HG03439 (cell line): ENCODE measurements around the gene LHPP.

Source experiments
- ATAC-seq: cut with Tn5 transposase; IDR thresholded peaks from one replicate; pipeline ENCODE4 v1.9.1; 2021; ENCODE audit warnings: mild to moderate bottlenecking, moderate library complexity; ENCODE audit not compliant: unreplicated experiment

Gene LHPP

DNA sequence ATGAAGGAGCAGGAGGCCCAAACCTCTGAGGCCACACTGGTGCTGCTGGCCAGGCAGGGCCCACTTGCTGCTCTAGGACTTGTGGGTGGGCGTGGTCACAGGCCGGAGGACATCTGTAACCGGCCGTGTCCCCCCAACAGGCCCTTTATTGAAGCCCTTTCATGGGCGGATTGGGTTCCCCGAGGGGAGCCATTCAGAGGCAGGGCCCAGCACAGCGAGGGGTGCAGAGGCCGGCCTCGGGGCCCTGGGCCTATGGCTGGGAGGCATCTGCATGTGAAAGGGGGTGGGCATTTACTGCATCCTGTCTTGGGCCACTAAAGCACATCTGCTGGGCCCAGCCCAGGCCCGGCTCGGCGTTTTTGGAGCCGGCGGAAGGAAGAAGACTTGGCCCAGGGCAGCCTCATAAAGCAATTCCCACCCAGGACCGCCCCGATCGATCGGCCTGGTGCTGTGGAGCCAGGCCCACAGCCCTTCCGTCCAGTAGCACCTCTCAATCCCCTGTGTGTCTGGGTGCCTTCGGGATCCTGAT, 8.4 kb downstream of the LHPP start:
- ATAC-seq = no peak

DNA sequence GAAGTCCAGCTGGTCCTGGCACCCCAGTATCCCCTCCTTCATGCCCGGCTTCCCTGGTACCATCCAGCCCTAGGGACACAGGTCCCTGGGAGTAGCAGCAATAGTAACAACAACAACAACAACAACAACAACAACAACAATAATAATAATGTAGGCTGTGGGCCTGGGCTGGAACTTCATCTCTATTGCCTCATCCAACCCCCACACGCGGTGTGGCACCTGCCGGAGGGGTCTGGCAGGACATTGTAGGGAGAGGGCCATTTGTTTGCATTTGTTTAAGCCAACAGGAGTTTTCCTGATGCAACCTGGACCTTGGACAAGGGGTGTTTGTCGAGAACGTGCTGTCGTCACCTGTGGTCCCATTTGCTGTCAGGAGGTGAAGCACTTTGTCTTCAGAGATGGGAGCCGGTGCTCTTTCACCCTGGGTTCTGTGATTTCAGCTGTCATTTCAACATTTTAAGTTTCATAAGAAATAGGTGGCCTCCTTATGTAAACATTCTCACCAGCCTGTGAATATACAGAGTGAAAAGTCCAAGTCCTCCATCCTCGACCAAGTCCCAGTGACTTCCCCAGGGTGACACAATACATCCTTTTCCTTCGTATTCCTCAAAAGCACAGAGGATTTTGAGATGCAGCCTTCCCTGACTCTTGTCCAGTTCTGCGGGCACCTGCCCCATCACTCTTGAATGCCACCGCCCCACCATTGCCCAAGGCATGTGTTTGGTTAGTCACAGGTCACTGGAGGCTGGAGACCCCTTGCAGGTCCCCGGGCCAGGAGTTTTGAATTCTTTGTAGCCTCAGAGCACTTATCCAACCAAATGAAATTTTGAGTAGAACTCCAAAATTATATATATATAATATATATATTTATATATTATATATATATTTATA, 9.2 kb downstream of the LHPP start:
- no peak for ATAC-seq

DNA sequence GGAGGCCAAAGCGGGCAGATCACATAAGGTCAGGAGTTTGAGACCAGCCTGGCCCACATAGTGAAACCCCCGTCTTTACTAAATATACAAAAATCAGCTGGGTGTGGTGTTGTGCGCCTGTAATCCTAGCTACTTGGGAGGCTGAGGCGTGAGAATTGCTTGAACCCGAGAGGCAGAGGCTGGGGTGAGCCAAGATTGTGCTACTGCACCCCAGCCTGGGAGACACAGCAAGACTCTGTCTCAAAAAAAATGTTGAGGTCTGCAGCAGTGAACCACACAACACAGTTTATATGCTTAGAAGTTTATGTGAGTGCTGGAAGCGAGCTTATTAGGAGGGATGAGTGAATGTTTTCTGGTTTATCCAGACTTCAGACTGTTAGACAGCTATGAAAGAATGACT, 10.4 kb downstream of the LHPP start:
- no peak for ATAC-seq

DNA sequence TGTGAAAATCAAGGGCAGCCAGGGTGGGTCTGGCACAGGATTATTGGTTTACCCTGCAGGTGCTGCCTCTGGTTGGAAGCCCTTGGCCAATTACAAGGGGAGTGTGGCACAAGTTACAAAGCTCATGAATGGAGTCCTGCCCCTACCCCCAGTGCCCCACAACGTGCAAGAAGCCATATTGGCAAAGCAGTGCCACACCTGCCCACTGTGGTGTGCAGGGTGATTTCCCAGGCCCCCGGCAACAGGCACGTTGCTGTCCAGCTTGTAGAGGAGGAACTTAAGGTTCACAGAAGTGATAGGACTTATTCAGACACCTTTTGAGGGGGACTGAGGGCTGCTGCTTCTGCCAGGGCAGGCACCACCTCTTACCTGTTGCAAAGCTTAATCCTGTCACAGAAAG, 11.4 kb downstream of the LHPP start:
- ATAC-seq = no peak

DNA sequence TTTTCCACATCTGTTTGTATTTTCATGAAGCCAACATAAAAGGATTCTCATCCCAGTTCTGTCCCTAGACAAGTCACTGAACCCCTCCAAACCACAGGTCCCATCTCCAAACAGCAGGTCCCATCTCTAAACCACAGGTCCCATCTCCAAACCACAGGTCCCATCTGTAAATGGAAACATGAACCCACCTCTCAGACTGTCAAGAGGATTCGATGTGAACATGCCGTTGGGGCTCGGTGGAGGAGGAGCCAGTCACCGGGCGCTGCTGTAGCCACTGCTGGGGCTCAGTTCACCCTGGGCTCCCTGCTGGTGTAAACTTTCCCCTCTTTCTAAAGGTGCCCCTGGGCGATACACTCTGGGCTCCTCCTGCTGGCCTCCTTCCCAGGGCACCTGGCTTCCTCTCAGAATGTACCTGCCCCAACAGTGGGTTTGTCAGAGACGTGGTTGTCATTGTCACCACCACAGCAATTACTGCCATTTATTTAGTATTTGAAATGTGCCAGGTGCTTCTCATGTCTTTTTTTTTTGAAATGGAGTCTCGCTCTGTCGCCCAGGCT, 13.0 kb downstream of the LHPP start:
- ATAC-seq = no peak

DNA sequence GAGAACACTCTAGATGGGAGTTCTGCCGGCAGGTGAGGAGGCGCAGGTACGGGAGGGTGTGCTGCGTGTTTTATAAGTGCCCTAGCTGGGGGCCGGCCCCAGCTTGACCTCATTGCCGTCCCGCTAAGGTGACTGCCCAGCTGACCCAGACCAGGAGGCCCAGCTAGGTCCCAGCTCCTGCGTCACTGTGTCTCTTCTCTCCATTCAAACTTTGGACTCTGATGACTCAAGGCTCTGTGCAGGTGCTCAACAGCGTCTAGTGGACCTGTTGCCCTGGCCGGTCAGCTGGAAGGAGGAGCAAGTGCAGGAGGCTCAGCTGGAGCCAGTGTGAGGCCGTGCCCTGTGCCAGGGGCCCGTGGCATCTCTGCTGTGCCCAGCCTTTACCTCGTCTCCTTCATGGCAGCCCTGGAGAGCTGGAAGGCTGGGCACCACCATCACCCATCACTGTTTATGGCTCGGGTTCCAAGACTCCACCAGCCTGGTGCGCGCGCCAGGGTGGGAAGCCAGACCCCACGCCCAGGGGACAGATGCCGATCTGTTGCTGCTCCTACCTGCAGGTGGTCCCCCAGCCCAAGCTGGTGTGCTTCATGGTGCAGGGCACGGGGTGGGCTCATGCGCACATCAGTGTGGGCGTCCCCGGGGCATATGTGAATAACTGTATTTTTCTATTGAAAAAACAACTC, 14.6 kb downstream of the LHPP start:
- ATAC-seq = no peak

DNA sequence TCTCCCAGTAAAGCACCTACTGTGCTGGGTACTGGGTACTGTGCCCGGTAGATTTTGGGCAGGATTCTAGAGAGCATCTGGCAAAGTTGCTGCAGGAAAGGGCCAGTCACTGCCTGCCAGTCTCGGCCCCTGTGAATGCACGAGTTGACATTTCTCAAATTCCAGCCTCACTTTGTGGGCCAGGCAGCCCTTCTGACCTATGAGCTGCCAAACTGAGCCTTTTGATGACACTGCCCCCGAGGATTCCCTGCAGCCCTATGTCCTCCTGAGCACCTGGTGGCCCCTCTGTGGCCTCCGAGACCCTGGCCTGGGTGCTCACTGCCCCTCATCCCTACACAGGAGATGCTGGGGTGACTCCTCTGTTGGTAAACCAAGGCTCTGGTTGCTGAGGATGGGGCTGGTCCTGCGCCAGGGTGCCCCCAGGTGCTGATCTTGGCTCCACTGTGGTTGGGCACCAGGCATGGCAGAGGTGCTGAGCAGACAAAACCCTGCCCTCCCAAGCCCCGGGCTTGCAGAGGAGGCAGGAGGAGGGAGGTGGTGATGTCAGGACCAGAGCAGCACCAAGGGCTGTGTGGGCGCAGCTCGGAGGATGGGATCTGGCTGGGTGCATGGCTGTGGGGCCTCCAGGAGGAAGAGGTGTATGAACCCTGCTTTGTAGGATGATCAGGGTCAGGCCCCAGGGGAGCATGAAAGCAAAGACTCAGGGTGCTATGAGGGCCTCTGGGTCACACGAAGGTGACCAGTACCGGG, 16.2 kb downstream of the LHPP start:
- ATAC-seq = no peak

DNA sequence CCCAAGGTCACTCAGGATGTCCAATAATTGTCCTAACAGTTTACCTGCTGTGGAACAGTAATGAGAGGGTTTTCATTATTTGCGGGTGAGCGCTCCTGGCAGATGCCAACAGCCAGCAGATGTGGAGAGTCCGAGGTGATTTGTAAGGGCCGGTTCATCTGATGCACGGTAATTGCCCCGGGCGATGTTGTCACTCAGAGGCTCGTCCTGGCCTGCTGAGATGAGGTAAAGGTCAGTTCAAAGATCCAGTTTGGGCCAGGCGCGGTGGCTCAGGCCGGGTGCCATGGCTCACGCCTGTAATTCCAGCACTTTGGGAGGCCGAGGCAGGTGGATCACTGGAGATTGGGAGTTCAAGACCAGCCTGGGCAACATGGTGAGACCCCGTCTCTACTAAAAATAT, 16.9 kb downstream of the LHPP start:
- ATAC-seq = no peak

DNA sequence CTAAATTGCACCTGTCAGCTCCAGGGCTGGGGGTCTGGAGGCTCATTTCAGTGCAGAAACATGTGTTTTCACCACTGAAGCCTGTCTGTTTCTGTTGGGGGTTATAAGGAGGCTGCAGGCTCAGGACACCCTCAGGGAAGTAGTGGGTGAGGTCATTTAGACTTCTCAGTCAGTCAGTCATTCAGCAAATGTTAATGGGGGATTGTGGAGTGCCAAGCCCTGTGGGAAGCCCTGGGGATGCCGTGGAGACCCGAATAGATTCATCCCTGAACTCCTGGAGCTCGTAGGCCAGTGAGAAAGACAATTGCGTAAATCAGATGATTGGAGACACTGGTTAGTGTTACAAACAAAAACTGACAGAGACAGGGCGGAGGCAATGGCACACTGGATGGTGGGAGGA, 19.2 kb downstream of the LHPP start:
- ATAC-seq = no peak

DNA sequence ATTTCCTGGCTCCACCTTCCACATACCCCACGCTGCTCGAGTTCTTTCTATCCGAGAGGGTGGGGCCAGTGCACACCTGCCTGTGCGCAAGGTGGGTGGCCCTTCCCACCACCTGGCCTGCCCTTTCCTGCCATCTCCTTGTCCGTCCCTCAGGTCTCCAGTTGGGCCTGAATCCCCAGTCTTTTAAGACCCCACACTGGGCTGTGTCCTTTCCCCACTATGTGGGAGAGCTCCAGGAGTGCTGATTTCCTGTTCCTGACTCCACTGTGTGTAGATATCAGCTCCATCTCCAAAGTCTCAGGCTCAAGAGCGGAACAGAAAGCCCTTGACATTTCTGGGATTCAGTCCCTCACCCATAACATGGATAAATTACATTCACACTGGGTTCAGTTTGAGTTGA, 20.1 kb downstream of the LHPP start:
- ATAC-seq = no peak

DNA sequence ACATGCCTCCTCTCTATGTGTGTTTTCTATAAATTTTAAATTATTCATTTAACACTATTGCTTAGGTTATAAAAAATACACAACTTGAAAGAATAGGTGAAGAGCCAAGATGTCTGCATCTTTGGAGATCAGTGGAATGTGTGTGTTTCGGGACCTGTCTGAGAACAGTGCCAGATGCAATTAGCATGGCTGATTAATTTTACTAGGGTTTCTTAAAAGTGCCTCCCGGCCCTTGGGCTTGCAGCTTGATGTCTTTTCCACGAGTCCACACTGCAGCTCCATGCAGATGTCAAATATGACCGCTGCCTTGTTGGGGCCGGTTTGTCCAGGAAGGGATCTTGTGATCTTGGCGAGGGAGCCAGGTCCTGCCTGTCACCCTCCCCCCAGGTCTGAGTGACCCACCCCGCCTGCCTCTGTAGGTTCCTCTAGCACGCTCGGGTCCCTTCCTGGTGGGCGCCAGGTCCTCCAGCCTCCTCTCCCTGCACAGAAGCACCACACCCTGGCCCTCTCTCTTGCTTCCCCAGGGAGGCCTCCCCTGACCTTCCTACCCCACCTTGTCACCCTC, 20.7 kb downstream of the LHPP start:
- ATAC-seq = no peak

DNA sequence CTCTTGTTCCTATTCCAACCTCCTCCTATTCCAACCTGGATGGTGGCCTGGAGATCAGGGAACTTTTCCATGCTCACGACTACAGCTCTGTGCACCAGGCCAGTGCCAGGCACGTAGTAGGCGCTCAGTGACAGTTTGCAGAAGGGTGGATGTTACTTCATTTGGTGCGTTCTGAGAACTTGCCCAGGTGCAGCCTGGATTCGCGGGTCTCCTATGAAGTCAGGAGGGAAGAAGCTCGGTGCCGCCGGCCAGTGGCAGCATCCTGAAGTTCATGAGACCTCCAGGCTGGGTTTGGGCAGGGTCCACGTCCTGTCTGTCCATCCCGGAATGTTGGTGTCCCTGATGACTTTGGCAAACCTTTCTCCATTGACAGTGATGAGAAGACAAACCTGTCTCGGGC, 21.3 kb downstream of the LHPP start:
- ATAC-seq = no peak

DNA sequence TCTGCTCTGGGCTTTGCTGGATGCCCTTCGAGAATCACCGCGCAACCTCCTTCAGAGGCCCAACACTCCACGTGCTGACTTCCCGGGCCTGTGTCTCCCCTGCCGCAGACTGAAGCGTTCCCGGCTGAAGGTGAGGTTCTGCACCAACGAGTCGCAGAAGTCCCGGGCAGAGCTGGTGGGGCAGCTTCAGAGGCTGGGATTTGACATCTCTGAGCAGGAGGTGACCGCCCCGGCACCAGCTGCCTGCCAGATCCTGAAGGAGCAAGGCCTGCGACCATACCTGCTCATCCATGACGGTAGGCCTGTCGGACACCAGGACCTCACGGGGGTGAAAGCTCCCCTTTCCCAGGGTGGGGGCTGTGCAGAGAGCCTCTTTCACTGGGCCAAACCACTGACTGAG, 22.4 kb downstream of the LHPP start:
- ATAC-seq = no peak

DNA sequence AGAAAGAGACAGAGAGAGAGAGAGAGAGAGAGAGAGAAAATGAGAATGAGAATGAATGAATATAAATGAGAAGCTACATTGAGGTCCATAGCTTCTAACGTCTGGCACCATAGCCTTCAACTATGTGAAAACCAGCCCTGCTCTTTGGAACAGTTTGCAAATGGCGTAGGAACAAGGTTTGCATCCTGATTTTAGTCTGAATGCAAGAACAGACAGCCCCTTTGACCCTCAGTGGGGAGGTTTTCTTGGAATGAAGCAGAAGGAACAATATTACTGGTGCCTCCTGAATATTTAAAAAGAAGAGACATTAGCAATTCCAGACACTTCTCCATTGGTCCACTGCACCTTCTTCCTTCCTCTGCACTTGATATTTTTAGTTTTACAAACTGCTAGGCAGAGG, 23.0 kb downstream of the LHPP start:
- ATAC-seq = no peak

DNA sequence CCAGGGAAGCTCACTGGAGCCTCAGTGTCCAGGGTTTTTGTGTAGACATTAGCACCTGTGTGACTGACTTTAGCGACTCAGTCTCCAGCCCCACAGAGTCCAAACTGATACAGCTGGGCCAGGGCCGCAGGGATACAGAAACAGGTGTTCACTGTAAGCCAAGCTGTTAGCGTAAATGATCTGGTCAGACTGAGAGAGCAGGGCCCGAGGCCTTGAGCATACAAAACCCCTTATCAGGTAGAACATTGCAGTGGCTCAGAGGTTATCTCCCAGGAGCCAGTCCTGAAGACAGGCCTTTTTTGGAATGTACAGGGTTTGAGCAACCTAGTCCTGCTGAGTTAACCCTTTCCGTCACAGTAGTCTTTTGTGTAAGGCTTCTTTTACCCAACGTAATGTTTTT, 25.0 kb downstream of the LHPP start:
- no peak for ATAC-seq

DNA sequence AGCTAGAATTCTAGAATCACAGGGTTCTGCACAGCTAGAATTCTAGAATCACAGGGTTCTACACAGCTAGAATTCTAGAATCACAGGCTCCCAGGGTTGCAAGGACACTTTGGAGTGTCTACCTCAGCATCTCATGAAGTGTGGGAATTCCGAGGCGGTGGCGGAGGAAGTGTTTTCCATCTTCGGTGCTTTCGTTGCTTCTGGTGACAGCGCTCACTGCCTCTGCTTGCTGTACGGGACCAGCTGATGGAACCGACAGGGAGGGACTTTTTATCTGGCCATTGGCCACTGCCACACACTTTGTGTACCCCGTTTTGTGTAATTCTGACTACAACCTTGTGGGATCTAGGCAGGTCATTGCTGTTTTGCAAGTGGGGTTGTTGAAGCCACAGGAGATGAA, 29.5 kb downstream of the LHPP start:
- no peak for ATAC-seq

DNA sequence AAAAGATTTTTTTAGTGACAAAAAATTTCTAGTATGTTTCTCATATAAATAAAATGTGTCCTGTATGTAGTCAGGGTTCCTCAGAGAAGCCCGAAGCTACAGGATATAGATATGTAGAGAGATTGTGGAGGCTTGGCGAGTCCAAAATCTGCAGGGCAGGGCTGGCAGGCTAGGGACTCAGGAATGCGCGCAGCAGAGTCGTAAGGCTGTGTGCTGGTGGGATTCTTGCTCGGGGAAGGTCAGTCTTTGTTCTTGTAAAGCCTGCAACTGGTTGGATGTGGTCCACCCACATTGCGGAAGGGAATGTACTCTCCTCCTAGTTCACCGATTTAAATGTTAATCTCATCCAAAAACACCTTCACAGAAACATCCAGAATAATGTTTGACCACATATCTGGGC, 30.6 kb downstream of the LHPP start:
- ATAC-seq = no peak

DNA sequence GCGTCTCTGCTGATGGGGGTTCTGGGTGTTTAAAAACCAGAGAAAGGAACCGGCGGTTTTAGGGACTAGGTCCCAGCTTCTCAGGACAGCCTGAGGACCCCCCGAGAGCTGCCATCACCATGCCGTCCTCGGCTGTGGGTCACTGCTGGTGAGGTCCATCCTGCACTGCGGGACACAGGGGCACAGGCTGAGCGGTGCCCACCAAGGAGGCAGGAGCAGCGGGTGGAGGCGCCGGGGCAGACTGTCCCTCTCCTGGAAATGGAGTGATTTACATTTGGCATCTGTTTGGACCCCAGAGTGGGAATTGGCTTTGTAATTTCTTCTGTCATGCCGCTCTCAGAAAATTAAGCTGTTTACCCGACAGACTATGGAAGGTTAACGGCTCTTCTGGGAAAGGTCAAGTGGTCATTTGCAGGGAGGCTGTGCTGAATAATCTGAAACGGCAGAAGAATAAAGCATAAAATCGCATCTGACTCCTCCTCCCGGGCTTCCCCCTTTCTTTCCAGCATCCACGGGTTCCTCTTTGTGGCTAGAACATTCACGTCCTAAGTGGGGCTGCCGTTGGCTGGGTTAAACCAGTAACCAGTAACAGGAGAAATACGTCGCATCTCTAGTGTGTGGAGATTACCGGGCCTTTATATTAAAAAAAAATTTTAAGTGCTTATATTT, 31.7 kb downstream of the LHPP start:
- ATAC-seq = no peak

DNA sequence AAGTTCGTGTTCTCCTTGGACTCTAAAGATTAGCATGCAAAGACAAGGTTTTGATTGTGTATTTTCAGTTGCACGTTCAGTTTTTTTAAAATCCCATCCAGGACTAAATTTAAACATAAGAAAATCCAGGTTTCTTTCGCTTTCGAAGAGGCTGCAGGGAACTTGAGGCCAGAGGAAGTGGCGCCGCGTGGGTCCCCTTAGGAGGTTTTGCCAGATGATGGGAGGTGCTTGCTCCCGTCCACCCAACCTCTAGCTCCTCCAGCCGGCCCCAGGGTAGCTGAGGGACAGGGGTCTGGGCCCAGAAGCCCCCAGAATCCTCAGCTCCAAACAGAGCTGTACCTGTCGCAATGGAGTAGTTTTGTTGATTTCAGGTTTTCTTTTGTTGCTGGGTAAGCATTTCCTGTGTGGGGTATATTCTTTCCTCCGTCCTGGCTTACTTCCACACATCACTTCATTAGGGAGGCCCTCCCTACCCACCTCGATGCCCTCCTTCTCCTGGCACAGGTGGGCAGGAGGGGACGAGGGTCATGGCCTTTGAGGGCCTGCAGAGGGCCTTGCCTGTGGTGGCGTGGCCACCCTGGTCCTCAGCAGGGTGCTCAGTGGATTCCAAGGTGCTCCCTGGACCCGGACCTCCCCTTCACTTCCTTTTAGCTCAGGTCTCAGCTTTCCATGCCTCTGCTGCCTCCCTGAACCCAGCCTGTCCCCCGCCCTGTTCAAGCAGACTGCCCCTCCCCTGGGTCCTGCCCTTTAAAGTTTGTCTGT, 32.6 kb downstream of the LHPP start:
- no peak for ATAC-seq

DNA sequence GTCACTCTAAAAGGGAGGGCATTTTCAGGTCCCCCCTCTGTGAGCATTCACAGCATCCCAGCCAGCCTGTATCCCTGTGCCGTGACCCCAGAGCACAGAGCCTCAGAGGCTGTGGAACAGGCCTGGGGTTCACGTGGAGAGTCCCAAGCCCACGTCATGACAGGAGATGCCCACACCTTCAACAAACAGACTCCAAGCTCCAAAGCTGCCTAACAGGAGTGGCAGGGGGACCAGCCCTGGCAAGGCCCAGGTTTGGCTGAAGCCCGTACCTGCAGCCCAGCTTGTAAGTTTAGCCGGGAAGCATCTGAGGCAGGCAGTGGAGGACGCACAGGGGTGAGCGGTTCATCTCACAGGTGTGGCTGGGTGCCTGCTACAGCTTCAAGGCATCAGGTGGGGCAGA, 33.5 kb downstream of the LHPP start:
- no peak for ATAC-seq
